Karpas-422 (cell line): ENCODE results near the gene GNA12. TPM values are rescaled to one million over a fixed set of nuclear protein-coding genes. Genes with fewer than 3 reads are reported as not detected.

Experiments
- DNase-seq: peaks from one replicate; pipeline ENCODE4 v3.0.0-alpha.2; 2015
- H2AFZ ChIP-seq: fragments of 200-600 bp; sonication (generic); 2 replicates; pipeline ENCODE4 v1.6.1; 2014; ENCODE audit warnings: antibody characterized with exemption, low read length, mixed read lengths
- H3K27ac ChIP-seq: fragments of 200-600 bp; sonication (generic); 2 replicates; pipeline ENCODE4 v1.5.1; 2014; ENCODE audit warnings: mild to moderate bottlenecking, low read length, moderate library complexity
- H3K27me3 ChIP-seq: fragments of 200-600 bp; sonication (generic); 2 replicates; pipeline ENCODE4 v1.6.1; 2014; ENCODE audit warnings: low read length, mixed read lengths
- H3K36me3 ChIP-seq: fragments of 200-600 bp; sonication (generic); 2 replicates; pipeline ENCODE4 v1.6.1; 2014; ENCODE audit warnings: low read length, mixed read lengths; ENCODE audit not compliant: insufficient read depth
- H3K4me1 ChIP-seq: fragments of 200-600 bp; sonication (generic); 2 replicates; pipeline ENCODE4 v1.6.1; 2014; ENCODE audit warnings: mild to moderate bottlenecking, low read length, mixed read lengths
- H3K4me2 ChIP-seq: fragments of 200-600 bp; sonication (generic); 2 replicates; pipeline ENCODE4 v1.6.1; 2014; ENCODE audit warnings: low read length, low read depth, mild to moderate bottlenecking; ENCODE audit not compliant: poor library complexity, severe bottlenecking
- H3K4me3 ChIP-seq: fragments of 200-600 bp; sonication (generic); 2 replicates; pipeline ENCODE4 v1.5.1; 2014; ENCODE audit warnings: mild to moderate bottlenecking, antibody characterized with exemption, low read length, mixed read lengths
- H3K79me2 ChIP-seq: fragments of 200-600 bp; sonication (generic); 2 replicates; pipeline ENCODE4 v1.6.1; 2014; ENCODE audit warnings: mild to moderate bottlenecking, low read length, mixed read lengths
- H3K9ac ChIP-seq: fragments of 200-600 bp; sonication (generic); 2 replicates; pipeline ENCODE4 v1.6.0; 2014; ENCODE audit warnings: low read length
- H3K9me2 ChIP-seq: fragments of 200-600 bp; sonication (generic), shearing (Covaris generic); replicated peaks from 2 replicates; pipeline ENCODE4 v1.6.0; 2014; ENCODE audit warnings: mild to moderate bottlenecking, low read length, moderate library complexity; ENCODE audit not compliant: insufficient read depth
- H3K9me3 ChIP-seq: fragments of 300-700, 200-600 bp; sonication (generic); 2 replicates; pipeline ENCODE4 v1.6.1; 2014; ENCODE audit warnings: low read length, mixed read lengths
- H4K20me1 ChIP-seq: fragments of 200-600 bp; sonication (generic); 2 replicates; pipeline ENCODE4 v1.6.1; 2014; ENCODE audit warnings: mild to moderate bottlenecking, antibody characterized with exemption, low read length, low read depth; ENCODE audit not compliant: insufficient read depth
- total RNA-seq: library from RNA; depleted of rRNA; stranded (reverse); fragments of >200 nt; shearing (Covaris generic); gene quantifications from 2 replicates; pipeline ENCODE4 v1.2.3, GENCODE V29; 2014; ENCODE audit warnings: low replicate concordance

GNA12 gene
- total RNA-seq, 1 experiment from 2014 or later = 3.1 TPM

DNA sequence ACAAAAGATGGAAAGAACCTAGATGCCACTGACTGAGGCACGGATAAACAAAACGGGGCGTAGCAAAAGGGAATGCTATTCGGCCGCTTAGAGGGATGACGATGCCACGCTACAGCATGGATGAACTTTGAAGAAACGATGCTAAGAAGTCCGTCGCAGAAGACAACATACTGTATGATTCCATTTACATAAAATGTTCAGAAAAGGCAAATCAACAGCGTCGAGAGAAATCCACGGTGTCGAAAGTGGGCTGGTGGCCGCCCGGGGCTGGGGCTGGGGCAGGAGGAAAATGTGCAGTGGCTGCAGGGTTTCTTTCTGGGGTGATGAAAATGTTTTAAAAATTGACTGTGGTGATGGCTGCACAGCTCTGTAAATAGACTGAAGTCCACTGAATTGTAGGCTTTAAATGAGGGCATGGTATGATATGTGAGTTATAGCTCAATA lies 24.1 kb downstream of the GNA12 start:
- Histone ChIP-seq H3K4me1 (peaks cover 26% of the 10 kb centered on the region), H3K9ac (no peak overlapping the region), H2AFZ (no peak overlapping the region), H3K36me3 (no peaks in the 10 kb centered on the region), H4K20me1 (peaks cover 50% of the 10 kb centered on the region), H3K27ac (no peak overlapping the region), H3K9me3 (no peaks in the 10 kb centered on the region), H3K27me3 (no peaks in the 10 kb centered on the region), H3K4me2 (no peak overlapping the region), H3K9me2 (no peaks in the 10 kb centered on the region), H3K79me2 (no peaks in the 10 kb centered on the region), H3K4me3 (no peak overlapping the region)
- no peak for DNase-seq

- Histone ChIP-seq H3K9me3 (no peaks in the 10 kb centered on the region), H4K20me1 (peaks cover 46% of the 10 kb centered on the region), H2AFZ (no peak overlapping the region), H3K4me1 (peaks cover 20% of the 10 kb centered on the region), H3K9me2 (no peaks in the 10 kb centered on the region), H3K79me2 (no peaks in the 10 kb centered on the region), H3K27me3 (no peaks in the 10 kb centered on the region), H3K9ac (no peak overlapping the region), H3K4me3 (no peak overlapping the region), H3K4me2 (no peak overlapping the region), H3K27ac (no peak overlapping the region), H3K36me3 (no peaks in the 10 kb centered on the region)
- DNase-seq = no peak
Measured at GRCh38 chr7:2819161-2819953, 24.8 kb downstream of the GNA12 start.

DNA sequence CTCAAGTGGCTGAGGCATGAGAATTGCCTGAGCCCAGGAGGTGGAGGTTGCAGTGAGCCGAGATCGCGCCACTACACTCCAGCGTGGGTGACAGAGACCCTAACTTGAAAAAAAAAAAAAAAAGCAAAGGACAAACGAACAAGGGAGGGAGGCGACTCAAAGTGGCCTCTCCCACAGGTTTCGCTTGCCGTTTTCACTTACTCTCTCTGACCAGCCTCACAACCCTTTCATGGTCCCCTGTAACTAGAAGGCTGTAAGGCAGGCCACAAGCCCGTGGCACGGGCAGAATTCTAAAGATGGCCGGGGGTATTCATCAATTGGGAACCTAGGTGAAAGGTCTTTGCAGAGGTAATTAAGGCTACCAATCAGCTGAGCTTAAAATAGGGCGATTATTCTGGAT lies 25.5 kb downstream of the GNA12 start:
- Histone ChIP-seq H4K20me1 (peaks cover 39% of the 10 kb centered on the region), H3K9ac (no peak overlapping the region), H3K27ac (no peak overlapping the region), H2AFZ (no peak overlapping the region), H3K9me3 (no peaks in the 10 kb centered on the region), H3K9me2 (no peaks in the 10 kb centered on the region), H3K4me1 (peaks cover 16% of the 10 kb centered on the region), H3K79me2 (no peaks in the 10 kb centered on the region), H3K27me3 (no peaks in the 10 kb centered on the region), H3K36me3 (no peaks in the 10 kb centered on the region), H3K4me3 (no peak overlapping the region), H3K4me2 (no peak overlapping the region)
- DNase-seq = no peak

DNA sequence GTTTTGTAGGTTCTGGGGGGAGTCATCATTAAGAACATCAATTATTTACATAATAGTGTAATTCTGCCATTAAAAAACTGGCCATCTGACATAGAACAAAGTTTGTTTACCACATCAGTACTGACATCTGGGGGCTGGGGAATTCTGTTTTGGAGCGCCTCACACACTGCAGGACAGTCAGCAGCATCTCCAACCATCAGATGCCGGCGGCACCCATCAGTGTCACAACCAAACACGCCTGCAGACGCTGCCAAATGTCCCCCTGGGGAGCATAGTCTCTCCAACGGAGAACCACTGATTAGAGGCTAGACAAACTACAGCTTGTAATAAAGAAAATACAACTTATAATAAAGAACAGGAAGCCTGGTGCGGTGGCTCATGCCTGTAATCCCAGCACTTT lies 26.0 kb downstream of the GNA12 start:
- Histone ChIP-seq H3K9ac (no peak overlapping the region), H3K79me2 (no peaks in the 10 kb centered on the region), H4K20me1 (peaks cover 38% of the 10 kb centered on the region; the same call in 1 of the 2 replicates)

GRCh38 chr7:2817456-2817855 lies 26.7 kb downstream of the GNA12 start:
- no peak for DNase-seq
- Histone ChIP-seq H3K79me2 (no peaks in the 10 kb centered on the region), H4K20me1 (peaks cover 32% of the 10 kb centered on the region; the same call in 1 of the 2 replicates), H2AFZ (no peak overlapping the region), H3K4me2 (no peak overlapping the region), H3K4me3 (no peak overlapping the region), H3K9me3 (no peaks in the 10 kb centered on the region), H3K4me1 (peaks cover 12% of the 10 kb centered on the region), H3K27ac (no peak overlapping the region), H3K36me3 (no peaks in the 10 kb centered on the region), H3K9me2 (no peaks in the 10 kb centered on the region), H3K27me3 (no peaks in the 10 kb centered on the region), H3K9ac (no peak overlapping the region)

More for the DNA sequence above, 26.0 kb downstream of the GNA12 start:
- no peaks in the 10 kb centered on the region for H3K36me3 ChIP-seq
- DNase-seq = no peak
- H2AFZ ChIP-seq = no peak overlapping the region
- H3K4me1 ChIP-seq = peaks cover 16% of the 10 kb centered on the region
- H3K9me3 ChIP-seq = no peaks in the 10 kb centered on the region
- no peak overlapping the region for H3K4me2 ChIP-seq
- H3K4me3 ChIP-seq = no peak overlapping the region
- H3K27me3 ChIP-seq = no peaks in the 10 kb centered on the region
- no peaks in the 10 kb centered on the region for H3K9me2 ChIP-seq
- H3K27ac ChIP-seq = no peak overlapping the region

DNA sequence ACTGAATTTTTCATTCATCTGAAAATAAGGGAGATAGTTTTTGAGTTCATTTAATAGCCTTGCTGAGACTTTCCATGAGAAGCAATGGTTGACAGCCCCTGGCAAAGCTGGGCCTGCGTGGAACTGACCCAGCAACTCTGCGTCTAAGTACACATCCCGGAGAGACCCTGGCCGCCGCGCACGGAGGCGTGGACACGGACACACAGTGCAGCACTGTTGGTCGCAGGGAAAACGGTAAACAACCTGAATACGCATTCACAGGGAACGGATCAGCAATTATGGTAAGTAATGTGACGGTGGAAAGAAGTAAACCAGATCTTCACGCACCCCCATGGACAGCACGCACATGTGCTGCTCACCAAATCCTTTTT lies 28.2 kb downstream of the GNA12 start:
- Histone ChIP-seq H3K4me2 (no peak overlapping the region), H3K9ac (no peak overlapping the region), H3K27ac (no peak overlapping the region), H3K4me1 (no peaks in the 10 kb centered on the region), H3K4me3 (no peak overlapping the region), H3K27me3 (no peaks in the 10 kb centered on the region), H3K9me3 (no peaks in the 10 kb centered on the region), H3K9me2 (no peaks in the 10 kb centered on the region), H3K79me2 (no peaks in the 10 kb centered on the region), H4K20me1 (peaks cover 19% of the 10 kb centered on the region; the same call in 1 of the 2 replicates), H3K36me3 (no peaks in the 10 kb centered on the region), H2AFZ (no peak overlapping the region)
- DNase-seq = no peak

- no peak overlapping the region for H3K9ac ChIP-seq
- H3K9me3 ChIP-seq = no peaks in the 10 kb centered on the region
- H3K9me2 ChIP-seq = no peaks in the 10 kb centered on the region
- no peak for DNase-seq
- no peaks in the 10 kb centered on the region for H3K36me3 ChIP-seq
- no peaks in the 10 kb centered on the region for H3K27me3 ChIP-seq
- H3K4me2 ChIP-seq = no peak overlapping the region
- H3K79me2 ChIP-seq = no peaks in the 10 kb centered on the region
- no peak overlapping the region for H3K27ac ChIP-seq
- H2AFZ ChIP-seq = no peak overlapping the region
- H3K4me3 ChIP-seq = no peak overlapping the region
- H4K20me1 ChIP-seq = peaks cover 15% of the 10 kb centered on the region; the same call in 1 of the 2 replicates
- H3K4me1 ChIP-seq = no peaks in the 10 kb centered on the region
Measured at GRCh38 chr7:2814946-2815874, 28.9 kb downstream of the GNA12 start.
